ENCODE results near the gene TMCC1. TPM values are rescaled to one million over a fixed set of nuclear protein-coding genes. Genes with fewer than 3 reads are reported as not detected.
"Not testable (repeated sequence)": the region's sequence is repeated elsewhere in the genome, so short reads cannot be mapped to it uniquely, and the experiment has no call there.

Gene TMCC1
- total RNA-seq, 2 experiments from 2014 or later = 17.6 to 17.8 TPM

- Mint-ChIP-seq H3K36me3 (peaks cover 8% of the 10 kb centered on the region), H3K27me3 (no peaks in the 10 kb centered on the region), H3K27ac (no peak overlapping the region), H3K4me1 (peaks cover 32% of the 10 kb centered on the region), H3K9me3 (ENCODE audit: low read depth) (no peaks in the 10 kb centered on the region), H3K4me3 (no peak overlapping the region)
- CTCF ChIA-PET = no interaction called here
- ATAC-seq (no peak), DNase-seq (no peak)
Observed at GRCh38 chr3:129888771-129889170, 4.7 kb downstream of the TMCC1 start.

DNA sequence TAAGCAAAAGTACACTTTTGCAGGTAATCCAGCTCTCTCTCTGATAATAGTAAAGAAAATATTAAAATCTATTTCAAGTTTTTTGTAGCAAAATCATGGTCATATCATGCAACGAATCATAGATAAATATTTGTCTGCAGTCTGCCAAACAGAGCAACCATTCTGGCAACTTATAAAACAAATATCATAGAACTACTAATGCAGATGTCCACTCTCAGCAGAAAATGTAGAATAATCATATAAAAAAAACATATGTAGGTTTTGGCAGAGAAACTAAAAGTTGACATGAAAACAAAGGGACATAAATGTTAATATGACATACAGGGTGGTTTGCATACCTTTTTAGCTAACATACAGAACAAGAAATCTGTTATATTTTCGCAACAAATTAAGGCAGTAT lies 12.2 kb downstream of the TMCC1 start:
- H3K4me1 Mint-ChIP-seq = peaks cover 2% of the 10 kb centered on the region
- ATAC-seq (no peak), DNase-seq (no peak)
- CTCF ChIA-PET = no interaction called here
- no peak overlapping the region for H3K27ac Mint-ChIP-seq
- H3K4me3 Mint-ChIP-seq = no peak overlapping the region
- H3K27me3 Mint-ChIP-seq = no peaks in the 10 kb centered on the region
- H3K36me3 Mint-ChIP-seq = peaks cover 24% of the 10 kb centered on the region
- no peaks in the 10 kb centered on the region for H3K9me3 Mint-ChIP-seq (ENCODE audit: low read depth)

DNA sequence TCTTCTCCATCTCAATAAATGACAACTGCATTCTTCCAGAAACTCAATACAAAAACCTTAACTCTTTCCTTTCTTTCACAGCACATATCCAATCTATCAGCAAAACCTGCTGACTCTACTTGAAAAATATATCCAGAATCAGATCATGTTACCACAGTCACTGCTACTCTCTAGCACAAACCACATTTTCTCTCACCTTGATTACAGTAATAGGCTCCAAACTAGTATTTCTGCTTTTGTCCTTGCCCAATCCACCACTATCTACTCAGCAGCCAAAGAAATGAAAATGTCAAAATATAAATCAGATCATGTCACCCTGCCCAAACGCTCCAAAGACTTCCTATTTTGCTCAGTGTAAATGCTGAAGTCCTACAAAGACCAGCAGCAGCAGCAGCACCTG lies 15.2 kb downstream of the TMCC1 start:
- CTCF ChIA-PET = no interaction called here
- Mint-ChIP-seq H3K4me1 (peaks cover 2% of the 10 kb centered on the region), H3K27me3 (no peaks in the 10 kb centered on the region), H3K36me3 (peaks cover 25% of the 10 kb centered on the region), H3K27ac (no peak overlapping the region), H3K9me3 (ENCODE audit: low read depth) (no peaks in the 10 kb centered on the region), H3K4me3 (no peak overlapping the region)
- DNase-seq (no peak), ATAC-seq (no peak)

DNA sequence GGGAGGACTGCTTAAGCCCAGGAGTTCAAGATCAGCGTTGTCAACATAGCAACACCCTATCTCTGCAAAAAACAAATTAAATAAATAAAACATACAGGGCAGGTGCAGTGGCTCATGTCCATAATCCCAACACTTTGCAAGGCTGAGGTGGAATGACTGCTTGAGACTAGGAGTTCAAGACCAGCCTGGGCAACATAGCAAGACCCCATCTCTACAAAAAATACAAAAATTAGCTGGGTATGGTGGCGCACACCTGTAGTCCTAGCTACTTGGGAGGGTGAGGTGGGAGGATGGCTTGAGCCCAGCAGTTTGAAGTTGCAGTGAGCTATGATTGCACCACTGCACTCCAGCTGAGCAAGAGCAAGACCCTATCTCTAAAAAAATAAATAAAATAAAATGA lies 19.0 kb downstream of the TMCC1 start:
- H3K27ac Mint-ChIP-seq; H3K4me1 Mint-ChIP-seq; ATAC-seq; CTCF ChIA-PET; H3K4me3 Mint-ChIP-seq; H3K9me3 Mint-ChIP-seq (ENCODE audit: low read depth); H3K27me3 Mint-ChIP-seq; DNase-seq: not testable (repeated sequence)
- H3K36me3 Mint-ChIP-seq = peaks cover 38% of the 10 kb centered on the region

GRCh38 chr3:129868912-129869311 lies 24.6 kb downstream of the TMCC1 start:
- peaks cover 26% of the 10 kb centered on the region for H3K36me3 Mint-ChIP-seq
- no peak overlapping the region for H3K4me3 Mint-ChIP-seq
- CTCF ChIA-PET = interaction anchor here (2.0 kb wide), 1 partner anchor 11 kb away, joined by 4 read pairs; no protein-coding TSS in a partner anchor
- no peaks in the 10 kb centered on the region for H3K27me3 Mint-ChIP-seq
- DNase-seq = no peak
- H3K9me3 Mint-ChIP-seq (ENCODE audit: low read depth) = no peaks in the 10 kb centered on the region
- H3K27ac Mint-ChIP-seq = no peak overlapping the region
- no peak for ATAC-seq
- H3K4me1 Mint-ChIP-seq = no peaks in the 10 kb centered on the region

GRCh38 chr3:129867506-129868124 lies 25.9 kb downstream of the TMCC1 start:
- no peak overlapping the region for H3K27ac Mint-ChIP-seq
- ATAC-seq = no peak
- no peaks in the 10 kb centered on the region for H3K27me3 Mint-ChIP-seq
- H3K4me1 Mint-ChIP-seq = no peaks in the 10 kb centered on the region
- no peak overlapping the region for H3K4me3 Mint-ChIP-seq
- H3K9me3 Mint-ChIP-seq (ENCODE audit: low read depth) = no peaks in the 10 kb centered on the region
- DNase-seq = no peak
- CTCF ChIA-PET = interaction anchor here (0.7 to 2.0 kb wide), 3 partner anchors 12 to 24 kb away, joined by 4 read pairs; no protein-coding TSS in a partner anchor
- peaks cover 27% of the 10 kb centered on the region for H3K36me3 Mint-ChIP-seq

DNA sequence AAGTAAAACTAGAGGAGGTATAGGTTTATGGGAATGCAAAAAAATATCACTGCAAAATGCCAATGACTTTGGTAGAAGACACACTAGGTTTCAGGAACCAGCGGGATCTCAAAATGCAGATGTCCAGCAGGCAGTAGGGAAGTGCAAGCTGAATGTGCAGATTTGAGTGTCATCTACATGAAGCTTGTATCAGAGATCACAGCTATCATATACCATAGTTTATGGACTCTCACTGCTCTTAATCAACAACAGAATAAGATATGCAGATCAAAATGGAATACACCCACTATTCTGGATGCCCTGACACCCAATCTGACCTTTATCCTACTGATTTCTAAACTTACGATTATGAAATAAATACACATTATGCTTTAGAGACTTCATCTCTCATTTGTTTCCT lies 27.7 kb downstream of the TMCC1 start:
- ATAC-seq (no peak), DNase-seq (no peak)
- Mint-ChIP-seq H3K27me3 (no peaks in the 10 kb centered on the region), H3K4me3 (no peak overlapping the region), H3K27ac (no peak overlapping the region), H3K36me3 (peaks cover 22% of the 10 kb centered on the region), H3K4me1 (no peaks in the 10 kb centered on the region), H3K9me3 (ENCODE audit: low read depth) (no peaks in the 10 kb centered on the region)
- CTCF ChIA-PET = no interaction called here

DNA sequence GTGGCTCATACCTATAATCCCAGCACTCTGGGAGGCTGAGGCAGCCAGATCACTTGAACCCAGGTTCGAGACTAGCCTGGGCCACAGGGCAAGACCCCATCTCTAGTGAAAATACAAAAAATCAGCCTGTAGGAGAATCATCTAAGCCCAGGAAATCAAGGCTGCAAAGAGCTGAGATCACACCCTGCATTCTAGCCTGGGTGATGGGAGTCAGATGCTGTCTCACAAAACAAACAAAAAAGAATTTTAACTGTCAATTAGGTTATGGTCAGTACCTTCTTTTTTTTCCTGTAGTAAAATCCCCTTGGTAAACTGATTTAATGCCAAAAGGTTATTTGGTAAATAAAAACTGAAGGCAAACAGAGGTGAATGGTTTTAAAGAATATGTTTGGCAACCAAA lies 29.0 kb downstream of the TMCC1 start:
- no peak for ATAC-seq
- CTCF ChIA-PET = no interaction called here
- Mint-ChIP-seq H3K36me3 (peaks cover 18% of the 10 kb centered on the region), H3K4me3 (no peak overlapping the region), H3K27me3 (no peaks in the 10 kb centered on the region), H3K9me3 (ENCODE audit: low read depth) (no peaks in the 10 kb centered on the region), H3K4me1 (no peaks in the 10 kb centered on the region), H3K27ac (no peak overlapping the region)
- DNase-seq = no peak

DNA sequence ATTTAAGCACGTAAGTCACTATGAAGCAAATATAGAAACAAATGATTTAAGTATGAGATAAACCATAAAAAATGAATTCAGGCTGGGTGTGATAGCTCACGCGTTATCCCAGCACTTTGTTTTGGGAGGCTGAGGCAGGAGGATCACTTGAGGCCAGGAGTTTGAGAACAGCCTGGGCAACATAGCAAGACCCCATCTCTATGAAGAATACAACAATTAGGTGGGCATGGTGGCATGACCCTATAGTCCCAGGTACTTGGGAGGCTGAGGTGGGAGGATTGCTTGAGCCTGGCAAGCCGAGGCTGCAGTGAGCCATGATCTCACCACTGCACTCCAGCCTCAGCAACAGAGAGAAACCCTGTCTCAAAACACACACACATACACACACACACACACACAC lies 34.2 kb downstream of the TMCC1 start:
- CTCF ChIA-PET = no interaction called here
- H3K27me3 Mint-ChIP-seq = no peaks in the 10 kb centered on the region
- no peak overlapping the region for H3K27ac Mint-ChIP-seq
- H3K36me3 Mint-ChIP-seq = peaks cover 38% of the 10 kb centered on the region
- H3K9me3 Mint-ChIP-seq (ENCODE audit: low read depth) = peaks cover 3% of the 10 kb centered on the region
- peaks cover 13% of the 10 kb centered on the region for H3K4me1 Mint-ChIP-seq
- H3K4me3 Mint-ChIP-seq = no peak overlapping the region
- ATAC-seq = no peak
- DNase-seq = no peak

GRCh38 chr3:129857899-129858298 lies 35.6 kb downstream of the TMCC1 start:
- no peak overlapping the region for H3K4me3 Mint-ChIP-seq
- H3K9me3 Mint-ChIP-seq (ENCODE audit: low read depth) = peaks cover 3% of the 10 kb centered on the region
- ATAC-seq = no peak
- no peak overlapping the region for H3K27ac Mint-ChIP-seq
- H3K27me3 Mint-ChIP-seq = no peaks in the 10 kb centered on the region
- no peak for DNase-seq
- CTCF ChIA-PET = no interaction called here
- H3K4me1 Mint-ChIP-seq = peaks cover 13% of the 10 kb centered on the region
- H3K36me3 Mint-ChIP-seq = peaks cover 43% of the 10 kb centered on the region

DNA sequence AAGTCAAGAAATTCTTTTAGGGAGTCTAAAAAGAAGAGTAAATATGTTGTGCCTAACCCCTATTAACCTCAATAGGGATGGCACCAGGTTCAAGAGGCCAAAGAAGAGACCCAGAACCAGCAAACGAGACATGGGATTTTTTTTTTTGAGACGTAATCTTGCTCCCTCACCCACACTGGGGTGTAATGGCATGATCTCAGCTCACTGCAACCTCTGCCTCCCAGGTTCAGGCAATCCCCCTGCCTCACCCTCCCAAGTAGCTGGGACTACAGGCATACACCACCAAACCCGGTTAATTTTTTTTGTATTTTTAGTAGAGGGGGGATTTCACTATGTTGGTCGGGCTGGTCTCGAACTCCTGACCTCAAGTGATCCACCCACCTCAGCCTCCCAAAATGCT lies 36.7 kb downstream of the TMCC1 start:
- H3K9me3 Mint-ChIP-seq (ENCODE audit: low read depth); H3K27ac Mint-ChIP-seq; H3K27me3 Mint-ChIP-seq; DNase-seq; ATAC-seq; CTCF ChIA-PET; H3K4me3 Mint-ChIP-seq: not testable (repeated sequence)
- Mint-ChIP-seq H3K4me1 (peaks cover 13% of the 10 kb centered on the region), H3K36me3 (peaks cover 42% of the 10 kb centered on the region)

DNA sequence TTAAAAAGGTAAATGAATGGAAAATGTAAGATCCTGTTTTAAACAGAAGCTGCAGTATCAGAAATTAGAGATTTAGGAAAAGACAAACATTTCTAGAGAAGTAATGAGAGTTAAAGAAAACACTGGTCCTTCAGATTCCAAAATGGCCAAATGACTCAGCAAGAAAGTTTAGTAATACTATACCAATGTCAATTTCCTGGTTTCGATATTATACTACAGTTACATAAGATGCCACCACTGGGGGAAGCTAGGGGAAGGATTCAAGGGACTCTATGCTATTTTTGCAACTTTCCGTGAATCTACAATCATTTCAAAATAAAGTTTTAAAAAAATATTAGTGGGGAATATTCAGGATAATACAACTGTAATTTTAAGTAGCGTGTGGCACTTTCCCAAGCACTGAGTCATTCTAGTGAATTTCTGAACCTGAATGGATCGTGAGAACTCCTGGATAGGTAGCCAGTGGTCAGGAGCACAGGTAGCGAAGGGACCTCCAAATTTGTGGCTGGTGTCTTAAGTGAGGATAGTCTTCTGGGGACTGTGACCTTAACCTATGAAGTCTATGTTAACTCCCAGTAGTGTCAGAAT lies 37.6 kb downstream of the TMCC1 start:
- DNase-seq = no peak
- peaks cover 47% of the 10 kb centered on the region for H3K36me3 Mint-ChIP-seq
- H3K27ac Mint-ChIP-seq = no peak overlapping the region
- no peaks in the 10 kb centered on the region for H3K27me3 Mint-ChIP-seq
- H3K4me3 Mint-ChIP-seq = no peak overlapping the region
- H3K9me3 Mint-ChIP-seq (ENCODE audit: low read depth) = peaks cover 5% of the 10 kb centered on the region
- peaks cover 13% of the 10 kb centered on the region for H3K4me1 Mint-ChIP-seq
- CTCF ChIA-PET = no interaction called here
- ATAC-seq = no peak

GRCh38 chr3:129855170-129855831 lies 38.2 kb downstream of the TMCC1 start:
- Mint-ChIP-seq H3K36me3 (peaks cover 48% of the 10 kb centered on the region), H3K4me1 (peaks cover 13% of the 10 kb centered on the region), H3K27ac (no peak overlapping the region), H3K9me3 (ENCODE audit: low read depth) (peaks cover 7% of the 10 kb centered on the region), H3K27me3 (no peaks in the 10 kb centered on the region), H3K4me3 (no peak overlapping the region)
- no peak for ATAC-seq
- no peak for DNase-seq
- CTCF ChIA-PET = no interaction called here

GRCh38 chr3:129854460-129854859 lies 39.1 kb downstream of the TMCC1 start:
- Mint-ChIP-seq H3K27ac (no peak overlapping the region), H3K36me3 (peaks cover 52% of the 10 kb centered on the region), H3K27me3 (no peaks in the 10 kb centered on the region), H3K4me1 (peaks cover 13% of the 10 kb centered on the region), H3K9me3 (ENCODE audit: low read depth) (peaks cover 7% of the 10 kb centered on the region), H3K4me3 (no peak overlapping the region)
- ATAC-seq = no peak
- DNase-seq = no peak
- CTCF ChIA-PET = no interaction called here

Data from activated CD8-positive, alpha-beta memory T cell treated with anti-CD3 and anti-CD28 coated beads, Interleukin-2, amount 10 ng/mL, durations not matched to agents 7 days and 5 days (primary cell).